HepG2 (cell line): Measurements from ENCODE around the gene KIF26B. TPM values are rescaled to one million over a fixed set of nuclear protein-coding genes. Genes with fewer than 3 reads are reported as not detected.

Experiments
- ATAC-seq: fragments of 200-7000 bp; cut with Tn5 transposase; 3 replicates; pipeline ENCODE4 v1.9.1; 2020; ENCODE audit warnings: mild to moderate bottlenecking, moderate library complexity
- BruUV-seq: library from RNA; stranded (reverse); fragments of 400-500 nt; replicated peaks from 2 replicates; lab custom pipeline; 2021; lab: Mats Ljungman, UMichigan
- CTCF ChIA-PET: fragments of 300-600 bp; formaldehyde crosslinking; extraction: SDS; loops from one replicate; lab custom pipeline; 2021; ENCODE audit warnings: low total read pairs, inconsistent platforms, low intra/inter-chr PET ratio; lab: Yijun Ruan, JAX
- POLR2A ChIA-PET: fragments of 350-600 bp; sonication (Branson Sonifier 250); formaldehyde crosslinking; loops from one replicate; lab custom pipeline; 2020; ENCODE audit warnings: antibody characterized with exemption, inconsistent platforms; lab: Yijun Ruan, JAX
- DNase-seq: peaks from one replicate; pipeline ENCODE4 v3.0.0-alpha.2; 2015; ENCODE audit warnings: low spot score
- FAIRE-seq: peaks from 3 replicates; lab custom pipeline; 2011; peaks lifted over from hg19 to GRCh38; lab: Jason Lieb, UNC
- H2AFZ ChIP-seq: one replicate; pipeline ENCODE4 v1.6.1; 2011; ENCODE audit warnings: low read length, inconsistent platforms
- H3K27ac ChIP-seq: fragments of 300-600 bp; 3 replicates; pipeline ENCODE4 v1.8.0; 2011; ENCODE audit warnings: mixed run types, mild to moderate bottlenecking, mixed read lengths, low read length, inconsistent platforms; ENCODE audit not compliant: insufficient read depth; ENCODE audit errors: extremely low read length
- H3K27me3 ChIP-seq, 2 experiments: fragments of 200-600 bp in 1 of 2; 2 replicates in 1 of 2; 3 replicates in 1 of 2; pipeline versions ENCODE4 v1.6.0 to v1.8.0; 2011; ENCODE audit warnings: low read length in 2 of 2, mild to moderate bottlenecking in 2 of 2, moderate library complexity in 2 of 2, inconsistent platforms in 1 of 2; ENCODE audit not compliant: insufficient read depth in 2 of 2, control insufficient read depth in 1 of 2
- H3K36me3 ChIP-seq, 2 experiments: fragments of 200-600 bp in 1 of 2; replicated peaks in 1 of 2; 2 replicates in 1 of 2; 3 replicates in 1 of 2; pipeline versions ENCODE4 v1.5.1 to v1.8.0; 2011; ENCODE audit warnings: low read length in 2 of 2, inconsistent platforms in 1 of 2; ENCODE audit not compliant: insufficient read depth in 2 of 2, control insufficient read depth in 1 of 2
- H3K4me1 ChIP-seq: 2 replicates; pipeline ENCODE4 v1.5.1; 2012; ENCODE audit warnings: low read length, inconsistent platforms; ENCODE audit not compliant: insufficient read depth
- H3K4me2 ChIP-seq: 2 replicates; pipeline ENCODE4 v1.6.0; 2011; ENCODE audit warnings: low read depth, low read length, inconsistent platforms
- H3K4me3 ChIP-seq, 3 experiments: fragments of 200-600 bp in 1 of 3; sonication (generic), shearing (Covaris generic) in 1 of 3; replicated peaks in 1 of 3; 2 replicates each; pipeline ENCODE4 v1.5.1; 2011 to 2016; ENCODE audit warnings: low read length in 3 of 3, inconsistent platforms in 2 of 3, low read depth in 2 of 3, mild to moderate bottlenecking in 2 of 3, control low read depth in 1 of 3, mixed read lengths in 1 of 3; ENCODE audit not compliant: insufficient read depth in 1 of 3
- H3K79me2 ChIP-seq: one replicate; pipeline ENCODE4 v1.6.1; 2011; ENCODE audit warnings: low read length, inconsistent platforms; ENCODE audit not compliant: insufficient read depth
- H3K9ac ChIP-seq: 2 replicates; pipeline ENCODE4 v1.6.0; 2011; ENCODE audit warnings: mild to moderate bottlenecking, low read depth, low read length, inconsistent platforms; ENCODE audit not compliant: insufficient read depth
- H3K9me3 ChIP-seq: 2 replicates; pipeline ENCODE4 v1.5.1; 2012; ENCODE audit warnings: mild to moderate bottlenecking, low read length
- H4K20me1 ChIP-seq: 2 replicates; pipeline ENCODE4 v1.6.0; 2011; ENCODE audit warnings: inconsistent platforms, mild to moderate bottlenecking, low read length, moderate library complexity; ENCODE audit not compliant: insufficient read depth
- EP300 ChIP-seq, 3 experiments: sonication (generic) in 1 of 3; formaldehyde crosslinking in 1 of 3; IDR thresholded peaks; 2 replicates each; pipeline versions ENCODE4 v1.5.1 to v1.6.1; 2011 to 2020; ENCODE audit warnings: low read depth in 2 of 3, low read length in 2 of 3, borderline replicate concordance in 1 of 3, improper control_type of control experiment in 1 of 3, mild to moderate bottlenecking in 1 of 3, missing genetic modification reagents in 1 of 3, moderate library complexity in 1 of 3
- MTA1 ChIP-seq: sonication (generic); formaldehyde crosslinking; IDR thresholded peaks from 2 replicates; pipeline ENCODE4 v1.4.0; 2020; ENCODE audit warnings: missing genetic modification reagents, mild to moderate bottlenecking, borderline replicate concordance
- NFE2L2 ChIP-seq: fragments of 150-350 bp; IDR thresholded peaks from 2 replicates; pipeline ENCODE4 v1.6.1; 2014; ENCODE audit warnings: low read length
- NR2F1 ChIP-seq, 2 experiments: fragments of 450-650 bp in 1 of 2; formaldehyde crosslinking in 1 of 2; IDR thresholded peaks; 2 replicates each; pipeline versions ENCODE4 v1.5.0 to v1.6.1; 2016 to 2020; ENCODE audit warnings: mild to moderate bottlenecking in 1 of 2, missing compliant biosample characterization in 1 of 2, missing genetic modification reagents in 1 of 2, moderate library complexity in 1 of 2
- SMARCC2 ChIP-seq: fragments of 450-650 bp; IDR thresholded peaks from 2 replicates; pipeline ENCODE4 v1.6.1; 2017; ENCODE audit warnings: antibody characterized with exemption, mild to moderate bottlenecking
- ZNF788 ChIP-seq: sonication (generic); formaldehyde crosslinking; IDR thresholded peaks from 2 replicates; pipeline ENCODE4 v1.5.0; 2020; ENCODE audit warnings: mild to moderate bottlenecking, missing genetic modification reagents, borderline replicate concordance
- ZNF839 ChIP-seq: sonication (generic); formaldehyde crosslinking; IDR thresholded peaks from 2 replicates; pipeline ENCODE4 v1.4.0; 2020; ENCODE audit warnings: missing genetic modification reagents, mild to moderate bottlenecking, borderline replicate concordance
- whole genome bisulfite sequencing: methylation state at CpG from one replicate; pipeline ENCODE4 v1.1.6; 2017; ENCODE audit warnings: low lambda C conversion rate; 5-methylcytosine and 5-hydroxymethylcytosine counted together
- in situ Hi-C: cut with HindIII; loops from 2 replicates; pipeline ENCODE4 v1.10.0; 2017; ENCODE audit warnings: low pct_unique_long_range_greater_than_20kb; ENCODE audit not compliant: extremely low pct_ligation_motif_present
- intact Hi-C: fragments of 100-400 bp; cut with micrococcal nuclease; formaldehyde crosslinking; loops from one replicate; pipeline ENCODE4 v1.10.0; 2022; ENCODE audit not compliant: unreplicated experiment
- polyA plus RNA-seq, 8 experiments: library from polyadenylated mRNA; depleted of rRNA in 3 of 8; stranded (reverse) in 7 of 8; unstranded in 1 of 8; fragments of >200 nt; fragmentation: Illumina TruSeq in 4 of 8; extraction: Trizol in 4 of 8; gene quantifications; 2 replicates each; pipeline versions ENCODE4 v1.2.1 to v1.2.3, GENCODE V29; 2011 to 2016; ENCODE audit warnings: low read depth in 4 of 8, missing spikeins in 1 of 8, mixed read lengths in 1 of 8; ENCODE audit not compliant: insufficient read depth in 1 of 8
- total RNA-seq, 5 experiments: library from RNA; depleted of rRNA; stranded (reverse); fragments of >200 nt; fragmentation: Illumina TruSeq; extraction: Trizol; gene quantifications; 2 replicates each; pipeline ENCODE4 v1.2.3, GENCODE V29; 2016; ENCODE audit warnings: low read depth in 1 of 5
- TF ChIP-seq, protein P1 (sequence below): sonication (generic); formaldehyde crosslinking; IDR thresholded peaks from 2 replicates; pipeline ENCODE4 v1.5.0; 2020; ENCODE audit warnings: missing genetic modification reagents
- TF ChIP-seq, protein P2 (sequence below): sonication (generic); formaldehyde crosslinking; IDR thresholded peaks from 2 replicates; pipeline ENCODE4 v1.5.0; 2020; ENCODE audit warnings: mild to moderate bottlenecking, missing genetic modification reagents
- TF ChIP-seq, protein P3 (sequence below): IDR thresholded peaks from 2 replicates; pipeline ENCODE4 v1.6.1; 2016
- TF ChIP-seq, protein P4 (sequence below): sonication (generic); formaldehyde crosslinking; IDR thresholded peaks from 2 replicates; pipeline ENCODE4 v1.4.0; 2020; ENCODE audit warnings: missing genetic modification reagents, borderline replicate concordance
- TF ChIP-seq, protein P5 (sequence below): sonication (generic); formaldehyde crosslinking; IDR thresholded peaks from 2 replicates; pipeline ENCODE4 v1.4.0; 2020; ENCODE audit warnings: missing genetic modification reagents

Gene KIF26B
- total and polyA plus RNA-seq, 2 of the 13 experiments (the other 11 are each of a cell fraction or from before 2014, with no cell fraction given): 0.08 to 0.09 TPM

DNA sequence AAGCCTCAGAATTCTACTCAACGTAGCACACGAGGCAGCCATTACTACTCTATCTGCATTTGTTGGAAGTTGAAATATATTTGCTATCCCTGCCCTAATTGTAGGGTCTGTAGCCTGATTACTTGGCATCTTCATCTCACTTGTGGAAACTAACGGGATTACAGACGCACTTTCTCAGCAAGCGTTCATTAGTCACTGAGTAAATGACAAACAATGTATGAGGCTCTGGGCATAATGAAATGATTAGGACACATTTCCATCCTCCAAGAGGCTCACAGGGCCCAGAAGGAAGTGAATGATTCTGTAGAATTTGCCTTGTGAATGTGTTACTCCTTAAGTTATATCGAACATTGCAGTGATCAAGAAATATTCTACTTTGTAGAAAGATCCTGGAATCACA is 78.1 kb downstream of the KIF26B start (continued):
- TF ChIP-seq, protein P1, sequence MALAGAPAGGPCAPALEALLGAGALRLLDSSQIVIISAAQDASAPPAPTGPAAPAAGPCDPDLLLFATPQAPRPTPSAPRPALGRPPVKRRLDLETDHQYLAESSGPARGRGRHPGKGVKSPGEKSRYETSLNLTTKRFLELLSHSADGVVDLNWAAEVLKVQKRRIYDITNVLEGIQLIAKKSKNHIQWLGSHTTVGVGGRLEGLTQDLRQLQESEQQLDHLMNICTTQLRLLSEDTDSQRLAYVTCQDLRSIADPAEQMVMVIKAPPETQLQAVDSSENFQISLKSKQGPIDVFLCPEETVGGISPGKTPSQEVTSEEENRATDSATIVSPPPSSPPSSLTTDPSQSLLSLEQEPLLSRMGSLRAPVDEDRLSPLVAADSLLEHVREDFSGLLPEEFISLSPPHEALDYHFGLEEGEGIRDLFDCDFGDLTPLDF: no peak
- TF ChIP-seq, protein P2, sequence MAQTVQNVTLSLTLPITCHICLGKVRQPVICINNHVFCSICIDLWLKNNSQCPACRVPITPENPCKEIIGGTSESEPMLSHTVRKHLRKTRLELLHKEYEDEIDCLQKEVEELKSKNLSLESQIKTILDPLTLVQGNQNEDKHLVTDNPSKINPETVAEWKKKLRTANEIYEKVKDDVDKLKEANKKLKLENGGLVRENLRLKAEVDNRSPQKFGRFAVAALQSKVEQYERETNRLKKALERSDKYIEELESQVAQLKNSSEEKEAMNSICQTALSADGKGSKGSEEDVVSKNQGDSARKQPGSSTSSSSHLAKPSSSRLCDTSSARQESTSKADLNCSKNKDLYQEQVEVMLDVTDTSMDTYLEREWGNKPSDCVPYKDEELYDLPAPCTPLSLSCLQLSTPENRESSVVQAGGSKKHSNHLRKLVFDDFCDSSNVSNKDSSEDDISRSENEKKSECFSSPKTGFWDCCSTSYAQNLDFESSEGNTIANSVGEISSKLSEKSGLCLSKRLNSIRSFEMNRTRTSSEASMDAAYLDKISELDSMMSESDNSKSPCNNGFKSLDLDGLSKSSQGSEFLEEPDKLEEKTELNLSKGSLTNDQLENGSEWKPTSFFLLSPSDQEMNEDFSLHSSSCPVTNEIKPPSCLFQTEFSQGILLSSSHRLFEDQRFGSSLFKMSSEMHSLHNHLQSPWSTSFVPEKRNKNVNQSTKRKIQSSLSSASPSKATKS (CRISPR knock-in tag): no peak
- TF ChIP-seq, protein P3, sequence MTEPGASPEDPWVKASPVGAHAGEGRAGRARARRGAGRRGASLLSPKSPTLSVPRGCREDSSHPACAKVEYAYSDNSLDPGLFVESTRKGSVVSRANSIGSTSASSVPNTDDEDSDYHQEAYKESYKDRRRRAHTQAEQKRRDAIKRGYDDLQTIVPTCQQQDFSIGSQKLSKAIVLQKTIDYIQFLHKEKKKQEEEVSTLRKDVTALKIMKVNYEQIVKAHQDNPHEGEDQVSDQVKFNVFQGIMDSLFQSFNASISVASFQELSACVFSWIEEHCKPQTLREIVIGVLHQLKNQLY (CRISPR knock-in tag): no peak
- TF ChIP-seq, protein P4, sequence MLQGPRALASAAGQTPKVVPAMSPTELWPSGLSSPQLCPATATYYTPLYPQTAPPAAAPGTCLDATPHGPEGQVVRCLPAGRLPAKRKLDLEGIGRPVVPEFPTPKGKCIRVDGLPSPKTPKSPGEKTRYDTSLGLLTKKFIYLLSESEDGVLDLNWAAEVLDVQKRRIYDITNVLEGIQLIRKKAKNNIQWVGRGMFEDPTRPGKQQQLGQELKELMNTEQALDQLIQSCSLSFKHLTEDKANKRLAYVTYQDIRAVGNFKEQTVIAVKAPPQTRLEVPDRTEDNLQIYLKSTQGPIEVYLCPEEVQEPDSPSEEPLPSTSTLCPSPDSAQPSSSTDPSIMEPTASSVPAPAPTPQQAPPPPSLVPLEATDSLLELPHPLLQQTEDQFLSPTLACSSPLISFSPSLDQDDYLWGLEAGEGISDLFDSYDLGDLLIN (CRISPR knock-in tag): no peak

DNA sequence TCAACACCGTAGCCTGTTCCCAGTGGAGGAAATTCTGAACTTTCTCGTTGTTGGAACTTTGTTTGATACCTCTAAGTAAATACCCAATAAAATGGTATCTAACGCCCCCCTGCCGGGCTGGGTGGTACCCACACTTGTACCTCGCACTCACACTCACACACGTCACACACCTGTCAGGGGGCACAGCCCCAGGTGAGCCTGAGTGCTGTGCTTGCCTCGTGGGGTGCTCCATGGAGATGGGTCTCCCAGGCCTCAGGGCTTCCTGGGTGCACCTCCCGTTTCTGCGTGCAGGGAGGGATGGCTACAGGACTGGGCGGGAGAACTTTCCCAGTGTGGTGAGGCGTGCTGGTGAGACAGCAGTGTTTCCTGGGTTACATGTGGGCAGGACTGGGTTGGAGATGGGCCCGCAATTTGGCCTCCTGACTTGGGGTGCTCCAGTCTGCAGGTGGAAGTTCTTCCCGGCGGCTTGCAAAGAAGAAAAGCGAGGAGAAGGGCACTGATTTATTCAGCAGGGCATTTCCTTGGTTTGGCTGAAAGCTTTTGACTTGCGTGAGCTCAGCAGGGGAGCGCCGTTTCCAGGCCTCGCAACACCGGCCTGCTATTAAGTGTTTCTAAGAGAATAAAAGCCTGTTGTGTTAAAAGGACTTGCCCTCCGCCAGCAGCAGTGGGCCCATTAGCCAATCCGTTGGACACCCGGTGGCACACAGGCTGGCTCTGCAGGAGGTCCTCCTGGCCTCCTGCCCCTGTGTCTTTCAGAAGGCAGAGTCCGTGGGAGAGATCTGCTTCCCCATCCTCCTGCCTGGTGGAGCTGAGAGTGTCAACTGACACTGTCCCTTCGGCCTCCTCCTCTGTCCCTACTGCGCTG is 79.7 kb downstream of the KIF26B start:
- no TSS peak for BruUV-seq
- ChIA-PET CTCF (no interaction called here), POLR2A (no interaction called here)
- Histone ChIP-seq H3K4me3 (no peak overlapping the region), H4K20me1 (no peaks in the 10 kb centered on the region), H3K4me1 (no peaks in the 10 kb centered on the region), H2AFZ (no peak overlapping the region), H3K9ac (no peak overlapping the region)
- in situ Hi-C loops (no loop called here), intact Hi-C loops (no loop called here)
- DNase-seq (no peak), FAIRE-seq (no peak)
- no peak for TF ChIP-seq ZNF839
- no peak for TF ChIP-seq SMARCC2
- TF ChIP-seq, protein P5, sequence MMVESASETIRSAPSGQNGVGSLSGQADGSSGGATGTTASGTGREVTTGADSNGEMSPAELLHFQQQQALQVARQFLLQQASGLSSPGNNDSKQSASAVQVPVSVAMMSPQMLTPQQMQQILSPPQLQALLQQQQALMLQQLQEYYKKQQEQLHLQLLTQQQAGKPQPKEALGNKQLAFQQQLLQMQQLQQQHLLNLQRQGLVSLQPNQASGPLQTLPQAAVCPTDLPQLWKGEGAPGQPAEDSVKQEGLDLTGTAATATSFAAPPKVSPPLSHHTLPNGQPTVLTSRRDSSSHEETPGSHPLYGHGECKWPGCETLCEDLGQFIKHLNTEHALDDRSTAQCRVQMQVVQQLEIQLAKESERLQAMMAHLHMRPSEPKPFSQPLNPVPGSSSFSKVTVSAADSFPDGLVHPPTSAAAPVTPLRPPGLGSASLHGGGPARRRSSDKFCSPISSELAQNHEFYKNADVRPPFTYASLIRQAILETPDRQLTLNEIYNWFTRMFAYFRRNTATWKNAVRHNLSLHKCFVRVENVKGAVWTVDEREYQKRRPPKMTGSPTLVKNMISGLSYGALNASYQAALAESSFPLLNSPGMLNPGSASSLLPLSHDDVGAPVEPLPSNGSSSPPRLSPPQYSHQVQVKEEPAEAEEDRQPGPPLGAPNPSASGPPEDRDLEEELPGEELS (CRISPR knock-in tag): no peak
- no peak for TF ChIP-seq NR2F1 (CRISPR knock-in tag; IDR thresholded peaks at IDR 0.05)
- no peak for TF ChIP-seq NFE2L2
- no peak for TF ChIP-seq MTA1
- no peak for TF ChIP-seq EP300 (IDR thresholded peaks at IDR 0.05; ENCODE audit: low read depth in 2 of 2, low read length in 2 of 2)
- no peak for TF ChIP-seq EP300 (CRISPR knock-in tag; IDR thresholded peaks at IDR 0.05; ENCODE audit: borderline replicate concordance)
- TF ChIP-seq ZNF788 (CRISPR knock-in tag): no peak
- TF ChIP-seq, all 625 proteins: peak for 0
- H3K27me3 ChIP-seq: no peaks in the 10 kb centered on the region
- H3K79me2 ChIP-seq: no peaks in the 10 kb centered on the region
- no peak overlapping the region for H3K4me2 ChIP-seq
- no peaks in the 10 kb centered on the region for H3K36me3 ChIP-seq
- H3K9me3 ChIP-seq: no peaks in the 10 kb centered on the region
- ATAC-seq: no peak
- H3K27ac ChIP-seq: no peak overlapping the region
- 61% methylated on average over 18 of the region's 26 CpGs for WGBS
